NCI-H1048 (cell line): ENCODE results near the gene ZBTB7A.
"Not testable (repeated sequence)": the region's sequence is repeated elsewhere in the genome, so short reads cannot be mapped to it uniquely, and the experiment has no call there.

ENCODE experiments used
- DNase-seq: peaks from one replicate; lab custom pipeline; 2025; lab: John Stamatoyannopoulos, UW

Gene ZBTB7A

GRCh38 chr19:4015705-4016402 is 50.8 kb downstream of the ZBTB7A start:
- DNase-seq = no peak

- no peak for DNase-seq
Measured at GRCh38 chr19:4014541-4015491, 51.9 kb downstream of the ZBTB7A start.

- DNase-seq = no peak
Measured at GRCh38 chr19:4013886-4014540, 52.7 kb downstream of the ZBTB7A start.

GRCh38 chr19:4012975-4013634 is 53.6 kb downstream of the ZBTB7A start:
- DNase-seq = no peak

GRCh38 chr19:4012092-4012974 is 54.4 kb downstream of the ZBTB7A start:
- DNase-seq = no peak

- DNase-seq = not testable (repeated sequence)
Measured at GRCh38 chr19:4011430-4011829, 55.3 kb downstream of the ZBTB7A start.

GRCh38 chr19:4010808-4011110 is 55.9 kb downstream of the ZBTB7A start:
- DNase-seq = no peak

- DNase-seq = no peak
Measured at GRCh38 chr19:4009990-4010807, 56.5 kb downstream of the ZBTB7A start.

- DNase-seq = no peak
Measured at GRCh38 chr19:4007836-4008539, 58.7 kb downstream of the ZBTB7A start.

GRCh38 chr19:4007021-4007835 is 59.5 kb downstream of the ZBTB7A start, which contains the start of gene PIAS4:
Gene PIAS4 (plus strand): TSS chr19:4007736. CDS start chr19:4007761, 25 bp downstream.
- DNase-seq = peak; percentile 96

- not testable (repeated sequence) for DNase-seq
Measured at GRCh38 chr19:4005436-4005835, 61.3 kb downstream of the ZBTB7A start.

GRCh38 chr19:4000798-4001197 is 65.9 kb downstream of the ZBTB7A start:
- DNase-seq = not testable (repeated sequence)

- not testable (repeated sequence) for DNase-seq
Measured at GRCh38 chr19:3998667-3999412, 67.9 kb downstream of the ZBTB7A start.

- DNase-seq = no peak
Measured at GRCh38 chr19:3995607-3996006, 71.1 kb downstream of the ZBTB7A start.
